Astrocyte of the spinal cord (primary cell): ENCODE measurements around the gene ROR2.
A peak's percentile ranks its signal among the peaks of the same experiment; 100 is the strongest.

Experiments used
- DNase-seq: peaks from one replicate; pipeline ENCODE4 v3.0.0; 2011; ENCODE audit warnings: low read depth, low spot score
- H3K4me3 ChIP-seq: 2 replicates; pipeline ENCODE4 v1.5.1; 2011; ENCODE audit warnings: low read depth, mild to moderate bottlenecking, low read length, moderate library complexity
- in situ Hi-C: cut with HindIII; loops from 2 replicates; pipeline ENCODE4 v1.10.0; 2017; ENCODE audit warnings: low sequenced_read_pairs
- TF ChIP-seq, protein P1 (sequence below): IDR thresholded peaks from 2 replicates; pipeline ENCODE4 v1.5.1; 2012; ENCODE audit warnings: low read depth, mild to moderate bottlenecking, low read length, inconsistent platforms

Gene ROR2

DNA sequence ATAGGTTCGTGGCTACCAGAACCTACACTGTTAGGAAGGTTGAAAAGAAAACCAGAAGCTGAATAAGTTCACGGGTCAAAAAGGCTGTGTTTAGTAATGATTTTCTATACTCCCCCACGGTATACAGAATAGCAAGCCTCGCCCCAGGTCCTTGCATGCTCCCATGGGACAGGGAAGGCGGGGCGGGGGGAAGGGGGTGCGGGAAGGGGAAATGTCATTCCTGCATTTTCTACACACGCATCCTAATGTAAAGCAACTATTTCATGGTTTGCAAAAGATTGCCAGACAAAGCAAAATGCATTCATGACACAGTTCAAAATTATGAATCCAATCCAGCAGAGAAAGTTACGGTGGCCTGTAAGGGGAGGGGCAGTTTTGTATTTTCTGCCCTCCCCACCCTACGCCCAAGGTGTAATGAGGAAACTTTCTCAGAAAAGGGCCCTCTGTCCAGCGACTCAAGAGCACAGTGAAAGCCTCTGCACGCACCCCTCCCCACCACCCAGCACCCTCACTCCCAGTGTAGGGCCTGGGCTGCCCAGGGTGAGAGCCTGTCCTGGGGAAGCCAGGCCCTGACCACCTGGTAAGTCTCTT is 105.2 kb downstream of the ROR2 start:
- DNase-seq: no peak
- TF ChIP-seq, protein P1, sequence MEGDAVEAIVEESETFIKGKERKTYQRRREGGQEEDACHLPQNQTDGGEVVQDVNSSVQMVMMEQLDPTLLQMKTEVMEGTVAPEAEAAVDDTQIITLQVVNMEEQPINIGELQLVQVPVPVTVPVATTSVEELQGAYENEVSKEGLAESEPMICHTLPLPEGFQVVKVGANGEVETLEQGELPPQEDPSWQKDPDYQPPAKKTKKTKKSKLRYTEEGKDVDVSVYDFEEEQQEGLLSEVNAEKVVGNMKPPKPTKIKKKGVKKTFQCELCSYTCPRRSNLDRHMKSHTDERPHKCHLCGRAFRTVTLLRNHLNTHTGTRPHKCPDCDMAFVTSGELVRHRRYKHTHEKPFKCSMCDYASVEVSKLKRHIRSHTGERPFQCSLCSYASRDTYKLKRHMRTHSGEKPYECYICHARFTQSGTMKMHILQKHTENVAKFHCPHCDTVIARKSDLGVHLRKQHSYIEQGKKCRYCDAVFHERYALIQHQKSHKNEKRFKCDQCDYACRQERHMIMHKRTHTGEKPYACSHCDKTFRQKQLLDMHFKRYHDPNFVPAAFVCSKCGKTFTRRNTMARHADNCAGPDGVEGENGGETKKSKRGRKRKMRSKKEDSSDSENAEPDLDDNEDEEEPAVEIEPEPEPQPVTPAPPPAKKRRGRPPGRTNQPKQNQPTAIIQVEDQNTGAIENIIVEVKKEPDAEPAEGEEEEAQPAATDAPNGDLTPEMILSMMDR: no peak
- in situ Hi-C loops: no loop called here
- H3K4me3 ChIP-seq: no peak overlapping the region

DNA sequence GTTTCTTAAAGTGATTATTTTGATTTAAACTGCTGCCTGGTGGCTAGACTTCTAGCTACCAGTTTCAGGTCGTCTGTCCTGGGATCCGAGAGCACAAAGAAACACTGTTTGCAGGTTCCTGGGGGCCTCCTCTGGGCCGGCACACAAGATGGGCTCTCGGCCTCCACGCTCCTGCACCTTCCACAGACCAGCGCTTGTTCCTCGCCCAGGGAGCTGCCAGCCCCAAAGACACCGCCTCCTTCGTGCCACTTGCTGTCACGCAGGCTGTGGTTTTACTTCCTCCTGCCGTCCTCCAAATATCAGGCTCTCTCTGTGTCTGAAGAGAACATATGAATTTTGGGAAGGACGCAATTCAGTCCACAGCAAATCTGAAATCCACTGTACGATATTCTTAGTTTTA is 105.8 kb downstream of the ROR2 start:
- TF ChIP-seq, protein P1: no peak
- H3K4me3 ChIP-seq: no peak overlapping the region
- in situ Hi-C loops: no loop called here
- DNase-seq: no peak

DNA sequence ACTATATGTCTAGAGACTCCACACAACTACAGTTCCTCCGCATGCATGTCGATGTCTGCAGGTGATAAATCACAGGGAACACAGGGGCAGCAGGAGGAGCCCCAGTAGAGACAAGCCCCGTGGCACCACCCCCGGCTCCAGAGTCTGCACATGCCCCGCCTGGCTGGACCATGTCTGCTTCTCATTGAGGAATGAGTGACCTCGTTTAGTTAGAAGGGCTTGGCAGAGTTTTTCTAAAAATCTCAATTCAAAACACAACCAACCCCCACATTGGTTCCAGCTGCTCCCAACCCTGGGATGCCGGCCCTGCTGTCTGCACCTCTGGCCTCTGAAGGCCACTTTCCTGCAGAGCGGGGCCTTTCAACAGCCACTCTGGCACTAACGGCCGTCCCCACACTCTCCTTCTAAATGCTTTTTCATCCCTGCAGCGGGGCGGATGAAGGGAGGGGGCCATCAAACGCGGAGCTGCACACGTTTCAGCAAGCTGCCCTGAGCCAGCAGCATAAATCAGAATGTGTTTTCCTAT is 106.3 kb downstream of the ROR2 start:
- H3K4me3 ChIP-seq: no peak overlapping the region
- DNase-seq: peak; percentile 59
- in situ Hi-C loops: no loop called here
- TF ChIP-seq, protein P1: no peak

DNA sequence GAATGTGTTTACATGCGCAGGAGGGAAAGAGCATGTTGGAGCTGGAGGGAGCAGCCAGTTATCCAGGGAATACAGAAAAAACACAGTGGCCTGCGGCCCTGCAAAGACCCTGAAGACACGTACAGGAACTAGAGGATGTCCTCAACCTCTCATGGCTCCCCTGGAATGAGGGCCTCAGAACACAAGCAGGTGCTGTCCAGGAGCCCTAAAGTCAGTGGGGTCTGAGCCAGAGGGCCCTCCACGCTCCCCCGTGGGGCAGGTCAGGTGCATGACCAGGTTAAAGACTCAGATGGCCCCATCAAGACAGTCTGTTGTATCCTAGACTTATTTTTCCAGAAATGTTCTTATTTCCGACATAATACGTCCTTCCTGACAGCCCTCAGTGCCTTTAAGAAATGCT is 106.9 kb downstream of the ROR2 start:
- no peak overlapping the region for H3K4me3 ChIP-seq
- TF ChIP-seq, protein P1: no peak
- in situ Hi-C loops: no loop called here
- DNase-seq: no peak

DNA sequence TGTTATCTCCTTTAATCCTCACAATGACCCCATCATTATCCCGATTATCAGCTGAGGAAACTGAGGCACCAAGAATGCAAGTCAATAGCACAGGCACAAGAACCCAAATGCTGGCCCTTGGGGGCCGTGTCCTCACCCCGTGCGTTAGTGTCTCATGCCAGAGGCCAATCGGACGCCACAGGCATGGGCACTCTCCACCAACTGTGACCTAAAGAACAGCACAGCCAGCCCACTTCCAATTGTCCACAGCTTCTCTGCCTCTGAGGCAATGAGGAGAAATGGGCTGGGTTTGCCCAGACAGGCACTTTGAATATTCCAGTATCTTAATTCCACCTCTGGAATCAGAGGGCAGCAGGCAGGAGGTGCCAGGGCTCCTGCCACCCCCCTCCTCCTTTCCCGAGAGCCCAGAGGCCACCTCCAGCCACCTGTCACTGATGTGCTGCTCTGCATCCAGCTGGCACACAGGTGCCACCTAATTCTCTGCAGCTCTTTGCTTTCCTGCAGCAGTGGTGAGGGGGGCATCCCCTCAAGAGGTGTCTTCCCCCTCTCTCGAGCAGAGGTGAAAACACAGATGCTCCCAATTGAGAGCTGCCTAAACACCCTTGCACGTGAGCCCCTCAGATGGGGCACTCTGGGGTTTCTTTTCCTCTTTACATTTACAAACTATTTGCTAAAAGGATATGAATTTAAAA is 107.5 kb downstream of the ROR2 start:
- no peak for DNase-seq
- H3K4me3 ChIP-seq: no peak overlapping the region
- TF ChIP-seq, protein P1: no peak
- in situ Hi-C loops: no loop called here

DNA sequence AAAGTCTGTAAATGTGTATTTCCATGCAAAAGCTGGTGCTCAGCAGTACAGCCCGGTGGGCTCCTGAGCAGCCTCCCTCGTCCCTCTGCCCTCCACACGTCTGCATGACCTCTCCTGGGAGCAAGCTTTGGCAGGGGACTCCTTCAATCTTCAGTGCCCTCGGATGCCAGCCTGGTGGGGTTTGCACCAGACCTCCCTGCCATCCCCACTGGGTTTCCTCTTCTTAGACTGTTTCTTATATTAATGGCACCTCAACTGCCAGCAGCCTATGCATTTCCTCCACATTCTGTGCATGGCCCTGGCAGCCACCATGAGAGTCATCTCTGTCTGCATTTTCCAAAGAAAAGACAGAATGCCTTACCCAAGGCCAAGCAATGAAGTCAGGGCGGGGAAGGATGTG is 108.4 kb downstream of the ROR2 start:
- in situ Hi-C loops: no loop called here

More for the DNA sequence above, 108.4 kb downstream of the ROR2 start:
- no peak overlapping the region for H3K4me3 ChIP-seq
- DNase-seq: no peak
- TF ChIP-seq, protein P1: no peak
